Endothelial cell of umbilical vein (primary cell): ENCODE measurements around the gene ULBP3. TPM values are rescaled to one million over a fixed set of nuclear protein-coding genes. Genes with fewer than 3 reads are reported as not detected.

Source experiments
- BruUV-seq: library from RNA; stranded (reverse); fragments of 400-500 nt; replicated peaks from 2 replicates; lab custom pipeline; 2021; lab: Mats Ljungman, UMichigan
- CTCF ChIA-PET: fragments of 300-600, 350-600 bp; sonication (Branson Sonifier 250); formaldehyde crosslinking; loops from one replicate; lab custom pipeline; 2021; ENCODE audit warnings: antibody characterized with exemption, inconsistent platforms; lab: Charles Lee
- POLR2A ChIA-PET: fragments of 300-600, 350-600 bp; sonication (Branson Sonifier 250); formaldehyde crosslinking; loops from one replicate; lab custom pipeline; 2021; ENCODE audit warnings: antibody characterized with exemption, inconsistent platforms; lab: Charles Lee
- DNase-seq: peaks from one replicate; pipeline ENCODE4 v3.0.0-alpha.2; 2011; ENCODE audit warnings: low read depth, low spot score
- FAIRE-seq: peaks from 2 replicates; lab custom pipeline; 2011; peaks lifted over from hg19 to GRCh38; lab: Jason Lieb, UNC
- H2AFZ ChIP-seq: 2 replicates; pipeline ENCODE4 v1.6.0; 2012; ENCODE audit warnings: low read depth, low read length, control low read depth, inconsistent platforms
- H3K27ac ChIP-seq: 2 replicates; pipeline ENCODE4 v1.5.1; 2011; ENCODE audit warnings: low read depth, mild to moderate bottlenecking, control low read depth, low read length, moderate library complexity; ENCODE audit not compliant: insufficient read depth
- H3K27me3 ChIP-seq, 2 experiments: 2 replicates each; pipeline versions ENCODE4 v1.6.0 to v1.6.1; 2011; ENCODE audit warnings: low read length in 2 of 2, mixed read lengths in 1 of 2; ENCODE audit not compliant: control insufficient read depth in 2 of 2, insufficient read depth in 2 of 2
- H3K36me3 ChIP-seq, 2 experiments: 2 replicates in 1 of 2; 3 replicates in 1 of 2; pipeline ENCODE4 v1.5.1; 2011; ENCODE audit warnings: low read length in 2 of 2, mild to moderate bottlenecking in 1 of 2, moderate library complexity in 1 of 2; ENCODE audit not compliant: control insufficient read depth in 2 of 2, insufficient read depth in 2 of 2; ENCODE audit errors: extremely low read depth in 1 of 2
- H3K4me1 ChIP-seq: 3 replicates; pipeline ENCODE4 v1.5.1; 2011; ENCODE audit warnings: mild to moderate bottlenecking, low read length; ENCODE audit not compliant: control insufficient read depth, insufficient read depth; ENCODE audit errors: extremely low read depth
- H3K4me2 ChIP-seq: 2 replicates; pipeline ENCODE4 v1.6.1; 2011; ENCODE audit warnings: low read length, control low read depth, mixed read lengths; ENCODE audit not compliant: insufficient read depth
- H3K4me3 ChIP-seq, 3 experiments: fragments of 200-600 bp in 1 of 3; sonication (generic), shearing (Covaris generic) in 1 of 3; replicated peaks in 1 of 3; 2 replicates each; pipeline ENCODE4 v1.5.1; 2011 to 2016; ENCODE audit warnings: control low read depth in 3 of 3, low read length in 3 of 3, mild to moderate bottlenecking in 2 of 3, inconsistent platforms in 1 of 3, low read depth in 1 of 3, moderate library complexity in 1 of 3; ENCODE audit not compliant: insufficient read depth in 1 of 3
- H3K79me2 ChIP-seq: 2 replicates; pipeline ENCODE4 v1.6.0; 2012; ENCODE audit warnings: low read length, inconsistent platforms; ENCODE audit not compliant: control insufficient read depth, insufficient read depth
- H3K9ac ChIP-seq: replicated peaks from 2 replicates; pipeline ENCODE3; 2011; ENCODE audit warnings: low read length, control low read depth; ENCODE audit not compliant: insufficient read depth; ENCODE audit errors: extremely low read depth
- H3K9me1 ChIP-seq: replicated peaks from 3 replicates; pipeline ENCODE4 v1.6.0; 2011; ENCODE audit warnings: mild to moderate bottlenecking, low read length; ENCODE audit not compliant: control insufficient read depth, insufficient read depth; ENCODE audit errors: extremely low read depth
- H3K9me3 ChIP-seq: replicated peaks from 2 replicates; pipeline ENCODE4 v1.5.1; 2012; ENCODE audit warnings: low read length, inconsistent platforms; ENCODE audit not compliant: control insufficient read depth, insufficient read depth
- H4K20me1 ChIP-seq: replicated peaks from 2 replicates; pipeline ENCODE3; 2011; ENCODE audit warnings: mild to moderate bottlenecking, low read length; ENCODE audit not compliant: control insufficient read depth, insufficient read depth; ENCODE audit errors: extremely low read depth
- EZH2 ChIP-seq: IDR thresholded peaks from 2 replicates; pipeline ENCODE4 v1.6.1; 2012; ENCODE audit warnings: borderline replicate concordance, low read depth, mild to moderate bottlenecking, moderate library complexity, low read length, inconsistent platforms; ENCODE audit not compliant: severe bottlenecking
- FOS ChIP-seq: IDR thresholded peaks from 2 replicates; pipeline ENCODE4 v1.6.1; 2011; ENCODE audit warnings: mild to moderate bottlenecking, low read length, moderate library complexity, borderline replicate concordance; ENCODE audit not compliant: insufficient read depth
- GATA2 ChIP-seq: IDR thresholded peaks from 2 replicates; pipeline ENCODE4 v1.7.0; 2011; ENCODE audit warnings: low read depth, mild to moderate bottlenecking, moderate library complexity, mixed read lengths, low read length; ENCODE audit not compliant: insufficient read length, insufficient read depth
- JUN ChIP-seq: IDR thresholded peaks from 2 replicates; pipeline ENCODE4 v1.6.1; 2011; ENCODE audit warnings: borderline replicate concordance, low read depth; ENCODE audit not compliant: insufficient read length, insufficient read depth
- MYC ChIP-seq: IDR thresholded peaks from one replicate; pipeline ENCODE4 v1.6.1; 2011; ENCODE audit warnings: mild to moderate bottlenecking, low read depth, low read length
- POLR2A ChIP-seq: IDR thresholded peaks from 2 replicates; pipeline ENCODE4 v1.6.1; 2012; ENCODE audit warnings: low read depth, mild to moderate bottlenecking, control low read depth, low read length
- POLR2AphosphoS5 ChIP-seq: IDR thresholded peaks from 2 replicates; pipeline ENCODE4 v1.6.1; 2012; ENCODE audit warnings: low read depth, mild to moderate bottlenecking, control low read depth, low read length, moderate library complexity; ENCODE audit not compliant: insufficient read depth
- dilution Hi-C: fragments of 300-500 bp; cut with MboI; formaldehyde crosslinking; loops from one replicate; pipeline ENCODE4 v1.15.0; 2019; ENCODE audit warnings: low sequenced_read_pairs; ENCODE audit not compliant: extremely low pct_ligation_motif_present
- intact Hi-C: fragments of 100-400 bp; cut with micrococcal nuclease; formaldehyde crosslinking; loops from one replicate; pipeline ENCODE4 v1.10.0; 2022
- polyA plus RNA-seq, 4 experiments: library from polyadenylated mRNA; depleted of rRNA in 3 of 4; stranded (reverse) in 3 of 4; unstranded in 1 of 4; fragments of >200 nt; gene quantifications; 2 replicates each; pipeline versions ENCODE4 v1.2.1 to v1.2.3, GENCODE V29; 2011 to 2012; ENCODE audit warnings: missing spikeins in 1 of 4
- total RNA-seq: library from RNA; stranded (reverse); gene quantifications from 2 replicates; pipeline ENCODE4 v1.2.3, GENCODE V29; 2021
- TF ChIP-seq, protein P1 (sequence below): IDR thresholded peaks from 2 replicates; pipeline ENCODE4 v1.6.1; 2011; ENCODE audit not compliant: insufficient read depth, insufficient read length
- TF ChIP-seq, protein P2 (sequence below), 2 donors: IDR thresholded peaks; 1 replicate in 1 of 2; 2 replicates in 1 of 2; pipeline ENCODE4 v1.5.1; 2011; ENCODE audit warnings: low read length in 2 of 2, mild to moderate bottlenecking in 2 of 2, moderate library complexity in 2 of 2, control low read depth in 1 of 2, inconsistent platforms in 1 of 2, low read depth in 1 of 2; ENCODE audit not compliant: insufficient read depth in 1 of 2; ENCODE audit errors: extremely low read depth in 1 of 2

The ULBP3 gene
- total and polyA plus RNA-seq, 2 donors (not counting 3 experiments of a cell fraction or from before 2014, with no cell fraction given): 7.1 to 12.8 TPM

DNA sequence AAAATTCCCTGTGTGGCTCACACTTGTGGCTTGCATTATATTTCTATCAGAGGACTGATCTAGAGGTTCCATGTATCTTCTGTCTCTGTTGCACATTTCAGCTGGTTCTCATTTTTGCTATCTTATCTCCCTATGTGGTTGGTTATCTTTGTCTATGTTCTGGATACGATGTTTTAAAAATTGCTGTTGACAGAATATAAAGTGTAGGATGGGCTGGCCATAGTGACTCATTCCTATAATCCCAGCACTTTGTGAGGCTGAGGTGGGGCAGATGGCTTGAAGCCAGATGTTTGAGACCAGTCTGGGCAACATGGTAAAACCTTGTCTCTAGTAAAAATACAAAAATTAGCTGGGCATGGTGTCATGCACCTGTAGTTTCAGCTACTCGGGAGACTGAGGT, 9.9 kb upstream of the ULBP3 start:
- intact Hi-C loops: no loop called here
- H3K4me2 ChIP-seq: no peak overlapping the region
- H4K20me1 ChIP-seq: no peaks in the 10 kb centered on the region
- dilution Hi-C loops: no loop called here
- peaks cover 9 to 16% of the 10 kb centered on the region in 2 experiments for H3K27me3 ChIP-seq
- H3K4me1 ChIP-seq: no peaks in the 10 kb centered on the region
- ChIA-PET POLR2A (no interaction called here), CTCF (interaction anchor here (0.9 to 5.0 kb wide), 11 partner anchors 8 to 738 kb away, joined by 3 to 178 read pairs (median 43); partner anchors contain the start of gene ULBP3)
- FAIRE-seq (no peak), DNase-seq (no peak)
- BruUV-seq: no TSS peak
- no peaks in the 10 kb centered on the region for H3K79me2 ChIP-seq
- no peak for TF ChIP-seq EZH2
- no peak for TF ChIP-seq POLR2A
- TF ChIP-seq POLR2AphosphoS5: no peak
- TF ChIP-seq, protein P1, sequence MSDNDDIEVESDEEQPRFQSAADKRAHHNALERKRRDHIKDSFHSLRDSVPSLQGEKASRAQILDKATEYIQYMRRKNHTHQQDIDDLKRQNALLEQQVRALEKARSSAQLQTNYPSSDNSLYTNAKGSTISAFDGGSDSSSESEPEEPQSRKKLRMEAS: no peak
- no peak for TF ChIP-seq JUN
- TF ChIP-seq, protein P2, sequence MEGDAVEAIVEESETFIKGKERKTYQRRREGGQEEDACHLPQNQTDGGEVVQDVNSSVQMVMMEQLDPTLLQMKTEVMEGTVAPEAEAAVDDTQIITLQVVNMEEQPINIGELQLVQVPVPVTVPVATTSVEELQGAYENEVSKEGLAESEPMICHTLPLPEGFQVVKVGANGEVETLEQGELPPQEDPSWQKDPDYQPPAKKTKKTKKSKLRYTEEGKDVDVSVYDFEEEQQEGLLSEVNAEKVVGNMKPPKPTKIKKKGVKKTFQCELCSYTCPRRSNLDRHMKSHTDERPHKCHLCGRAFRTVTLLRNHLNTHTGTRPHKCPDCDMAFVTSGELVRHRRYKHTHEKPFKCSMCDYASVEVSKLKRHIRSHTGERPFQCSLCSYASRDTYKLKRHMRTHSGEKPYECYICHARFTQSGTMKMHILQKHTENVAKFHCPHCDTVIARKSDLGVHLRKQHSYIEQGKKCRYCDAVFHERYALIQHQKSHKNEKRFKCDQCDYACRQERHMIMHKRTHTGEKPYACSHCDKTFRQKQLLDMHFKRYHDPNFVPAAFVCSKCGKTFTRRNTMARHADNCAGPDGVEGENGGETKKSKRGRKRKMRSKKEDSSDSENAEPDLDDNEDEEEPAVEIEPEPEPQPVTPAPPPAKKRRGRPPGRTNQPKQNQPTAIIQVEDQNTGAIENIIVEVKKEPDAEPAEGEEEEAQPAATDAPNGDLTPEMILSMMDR (IDR thresholded peaks at IDR 0.05; ENCODE audit: extremely low read depth in 1 of 2, insufficient read depth in 1 of 2, low read depth in 1 of 2, low read length in 2 of 2): no peak
- TF ChIP-seq MYC: no peak
- TF ChIP-seq GATA2: no peak
- TF ChIP-seq FOS: no peak
- H3K9me3 ChIP-seq: no peaks in the 10 kb centered on the region
- no peak overlapping the region for H3K27ac ChIP-seq
- H3K9ac ChIP-seq: no peak overlapping the region
- H3K4me3 ChIP-seq: no peak overlapping the region
- H3K36me3 ChIP-seq: no peaks in the 10 kb centered on the region
- no peak overlapping the region for H2AFZ ChIP-seq
- H3K9me1 ChIP-seq: no peaks in the 10 kb centered on the region
